ENCODE data around the gene STOX2. TPM values are rescaled to one million over a fixed set of nuclear protein-coding genes. Genes with fewer than 3 reads are reported as not detected.

The STOX2 gene
- total and polyA plus RNA-seq, 2 of the 13 experiments (the other 11 are each of a cell fraction or from before 2014, with no cell fraction given): 0.01 to 0.15 TPM

DNA sequence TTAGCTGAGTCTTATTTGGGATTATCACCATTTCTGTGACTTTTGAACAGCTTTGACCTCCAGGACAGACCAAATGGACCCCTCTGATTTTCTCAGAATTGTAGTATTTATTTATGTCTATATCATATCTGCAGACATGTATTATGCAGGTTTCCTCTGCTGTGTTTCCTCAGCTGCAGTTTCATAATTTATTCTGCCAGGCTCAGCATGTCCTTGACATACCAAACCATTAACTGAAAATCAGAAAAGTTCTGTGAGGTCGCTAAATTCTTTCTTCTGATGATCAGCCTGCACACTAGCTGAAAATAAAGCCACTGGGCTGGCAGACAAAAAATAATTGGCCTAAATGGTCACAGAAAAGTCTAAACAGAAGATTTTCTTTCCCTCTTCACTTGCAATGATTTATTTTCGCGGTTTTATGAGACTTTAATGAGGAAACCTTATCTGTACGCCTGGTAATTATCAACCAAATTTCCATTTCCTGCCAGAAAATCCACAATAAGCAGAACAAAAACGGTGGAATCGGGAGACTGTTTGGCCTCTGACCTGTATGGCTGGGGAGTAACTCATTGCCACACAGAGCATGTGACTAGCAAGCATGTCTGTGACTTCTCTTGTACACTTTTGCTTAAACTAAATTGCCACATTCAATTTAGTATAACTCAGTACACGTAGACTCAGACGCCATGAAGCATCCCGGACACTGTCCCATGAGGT lies 161.6 kb downstream of the STOX2 start:
- no peak overlapping the region for H3K9ac ChIP-seq (ENCODE audit: insufficient read depth, low read depth, low read length)
- H3K79me2 ChIP-seq (ENCODE audit: insufficient read depth, low read length): no peaks in the 10 kb centered on the region
- BruUV-seq (replicated peaks): no TSS peak
- FAIRE-seq (no peak), ATAC-seq (peak; percentile 51), DNase-seq (ENCODE audit: low spot score) (no peak)
- H3K27me3 ChIP-seq (ENCODE audit: control insufficient read depth in 1 of 2, insufficient read depth in 2 of 2, low read length in 2 of 2): no peaks in the 10 kb centered on the region; a peak in 1 of 5 replicates
- 12% methylated on average over 9 of the region's 9 CpGs for WGBS (ENCODE audit: low lambda C conversion rate)
- H3K4me3 ChIP-seq (replicated peaks in 1 of 3; ENCODE audit: insufficient read depth in 1 of 3, low read depth in 2 of 3, low read length in 3 of 3): no peak overlapping the region
- POLR2A ChIA-PET: interaction anchor here (1.4 kb wide), 1 partner anchor 38 kb away, joined by 5 read pairs; no protein-coding TSS in a partner anchor
- H3K9me3 ChIP-seq (ENCODE audit: low read length): no peaks in the 10 kb centered on the region
- in situ Hi-C loops (cut with HindIII; ENCODE audit: extremely low pct_ligation_motif_present, low pct_unique_long_range_greater_than_20kb) (no loop called here), intact Hi-C loops (cut with micrococcal nuclease; ENCODE audit: unreplicated experiment) (no loop called here)
- no peak overlapping the region for H2AFZ ChIP-seq (ENCODE audit: low read length)
- H3K4me1 ChIP-seq (ENCODE audit: insufficient read depth, low read length): peaks cover 30% of the 10 kb centered on the region
- no peaks in the 10 kb centered on the region for H3K36me3 ChIP-seq (replicated peaks in 1 of 2; ENCODE audit: control insufficient read depth in 1 of 2, insufficient read depth in 2 of 2, low read length in 2 of 2)
- no peaks in the 10 kb centered on the region for H4K20me1 ChIP-seq (ENCODE audit: insufficient read depth, low read length)
- CTCF ChIA-PET (ENCODE audit: low intra/inter-chr PET ratio, low total read pairs): no interaction called here
- no peak overlapping the region for H3K27ac ChIP-seq (ENCODE audit: extremely low read length, insufficient read depth, low read length)
- H3K4me2 ChIP-seq (ENCODE audit: low read depth, low read length): peak overlapping the region; percentile 39
- TF ChIP-seq NR2F6 (IDR thresholded peaks at IDR 0.05) (peak; percentile 31; the same call in 1 of the 2 replicates), NR2F6 (CRISPR knock-in tag; IDR thresholded peaks at IDR 0.05) (no peak), ZNF7 (CRISPR knock-in tag; IDR thresholded peaks at IDR 0.05) (no peak), PLRG1 (conservative IDR thresholded peaks at IDR 0.05) (no peak), TGIF2 (CRISPR knock-in tag; IDR thresholded peaks at IDR 0.05) (no peak), TFE3 (CRISPR knock-in tag; IDR thresholded peaks at IDR 0.05) (peak; percentile 27; the same call in 1 of the 2 replicates), BRD4 (CRISPR knock-in tag; IDR thresholded peaks at IDR 0.05) (no peak), ZNF274 (CRISPR knock-in tag; IDR thresholded peaks at IDR 0.05) (no peak), ARNT (IDR thresholded peaks at IDR 0.05) (no peak), DNMT3B (CRISPR knock-in tag; conservative IDR thresholded peaks at IDR 0.05) (no peak), ZNF724P (CRISPR knock-in tag; IDR thresholded peaks at IDR 0.05; ENCODE audit: borderline replicate concordance) (no peak), ARHGAP35 (CRISPR knock-in tag; IDR thresholded peaks at IDR 0.05; ENCODE audit: borderline replicate concordance) (no peak), ZNF276 (CRISPR knock-in tag; IDR thresholded peaks at IDR 0.05; ENCODE audit: low read depth) (no peak)
- TF ChIP-seq, protein P1, sequence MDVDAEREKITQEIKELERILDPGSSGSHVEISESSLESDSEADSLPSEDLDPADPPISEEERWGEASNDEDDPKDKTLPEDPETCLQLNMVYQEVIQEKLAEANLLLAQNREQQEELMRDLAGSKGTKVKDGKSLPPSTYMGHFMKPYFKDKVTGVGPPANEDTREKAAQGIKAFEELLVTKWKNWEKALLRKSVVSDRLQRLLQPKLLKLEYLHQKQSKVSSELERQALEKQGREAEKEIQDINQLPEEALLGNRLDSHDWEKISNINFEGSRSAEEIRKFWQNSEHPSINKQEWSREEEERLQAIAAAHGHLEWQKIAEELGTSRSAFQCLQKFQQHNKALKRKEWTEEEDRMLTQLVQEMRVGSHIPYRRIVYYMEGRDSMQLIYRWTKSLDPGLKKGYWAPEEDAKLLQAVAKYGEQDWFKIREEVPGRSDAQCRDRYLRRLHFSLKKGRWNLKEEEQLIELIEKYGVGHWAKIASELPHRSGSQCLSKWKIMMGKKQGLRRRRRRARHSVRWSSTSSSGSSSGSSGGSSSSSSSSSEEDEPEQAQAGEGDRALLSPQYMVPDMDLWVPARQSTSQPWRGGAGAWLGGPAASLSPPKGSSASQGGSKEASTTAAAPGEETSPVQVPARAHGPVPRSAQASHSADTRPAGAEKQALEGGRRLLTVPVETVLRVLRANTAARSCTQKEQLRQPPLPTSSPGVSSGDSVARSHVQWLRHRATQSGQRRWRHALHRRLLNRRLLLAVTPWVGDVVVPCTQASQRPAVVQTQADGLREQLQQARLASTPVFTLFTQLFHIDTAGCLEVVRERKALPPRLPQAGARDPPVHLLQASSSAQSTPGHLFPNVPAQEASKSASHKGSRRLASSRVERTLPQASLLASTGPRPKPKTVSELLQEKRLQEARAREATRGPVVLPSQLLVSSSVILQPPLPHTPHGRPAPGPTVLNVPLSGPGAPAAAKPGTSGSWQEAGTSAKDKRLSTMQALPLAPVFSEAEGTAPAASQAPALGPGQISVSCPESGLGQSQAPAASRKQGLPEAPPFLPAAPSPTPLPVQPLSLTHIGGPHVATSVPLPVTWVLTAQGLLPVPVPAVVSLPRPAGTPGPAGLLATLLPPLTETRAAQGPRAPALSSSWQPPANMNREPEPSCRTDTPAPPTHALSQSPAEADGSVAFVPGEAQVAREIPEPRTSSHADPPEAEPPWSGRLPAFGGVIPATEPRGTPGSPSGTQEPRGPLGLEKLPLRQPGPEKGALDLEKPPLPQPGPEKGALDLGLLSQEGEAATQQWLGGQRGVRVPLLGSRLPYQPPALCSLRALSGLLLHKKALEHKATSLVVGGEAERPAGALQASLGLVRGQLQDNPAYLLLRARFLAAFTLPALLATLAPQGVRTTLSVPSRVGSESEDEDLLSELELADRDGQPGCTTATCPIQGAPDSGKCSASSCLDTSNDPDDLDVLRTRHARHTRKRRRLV (CRISPR knock-in tag; IDR thresholded peaks at IDR 0.05): no peak
